Activated naive CD4-positive, alpha-beta T cell (primary cell): ENCODE measurements around the gene NABP1.
"Not testable (repeated sequence)": the region's sequence is repeated elsewhere in the genome, so short reads cannot be mapped to it uniquely, and the experiment has no call there.

Experiments
- DNase-seq, 4 experiments: peaks; one replicate each; lab custom pipeline; 2025; lab: John Stamatoyannopoulos, UW

The NABP1 gene, protein sequence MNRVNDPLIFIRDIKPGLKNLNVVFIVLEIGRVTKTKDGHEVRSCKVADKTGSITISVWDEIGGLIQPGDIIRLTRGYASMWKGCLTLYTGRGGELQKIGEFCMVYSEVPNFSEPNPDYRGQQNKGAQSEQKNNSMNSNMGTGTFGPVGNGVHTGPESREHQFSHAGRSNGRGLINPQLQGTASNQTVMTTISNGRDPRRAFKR

DNA sequence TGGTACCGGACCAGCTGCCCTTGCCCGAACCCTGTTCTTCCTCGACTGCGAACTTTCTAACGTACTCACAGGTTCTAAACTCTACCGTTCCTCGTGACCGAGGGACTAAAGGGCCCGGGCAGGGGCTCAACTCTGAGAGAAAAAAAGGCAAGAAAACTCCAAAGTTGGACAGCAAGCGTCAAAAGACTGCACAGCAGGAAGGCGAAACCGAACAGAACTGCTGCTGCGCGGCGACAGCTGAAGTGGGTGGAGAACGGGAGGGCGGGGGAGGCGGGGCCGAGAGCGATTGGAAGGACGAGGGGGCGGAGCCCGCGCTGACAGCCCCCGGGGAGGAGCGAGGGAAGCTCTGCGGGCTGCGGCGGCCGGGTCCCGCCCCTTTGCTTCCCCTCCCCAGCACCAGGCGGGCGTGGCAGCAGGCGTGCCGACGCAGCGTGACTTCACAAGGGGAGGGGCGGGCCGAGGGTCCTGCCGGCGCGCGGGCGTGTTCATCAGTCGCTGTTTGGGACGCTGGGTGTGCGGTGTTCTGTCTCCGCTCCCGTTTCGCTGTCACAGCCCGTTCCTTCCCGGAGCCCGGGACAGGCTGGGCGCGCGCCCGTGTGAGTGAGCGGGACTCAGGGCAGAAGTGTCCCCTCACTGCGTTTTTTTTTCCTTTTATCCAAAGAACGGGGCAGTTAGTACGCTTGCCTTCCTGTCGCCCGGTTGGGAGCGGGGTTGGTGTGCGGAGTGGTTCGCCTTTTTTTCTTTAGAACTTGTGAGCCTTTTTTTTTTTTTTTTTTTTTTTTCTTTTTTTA is at the start of gene NABP1:
TSS of gene NABP1 (plus strand) at position 491 of the 791 bp plus-strand sequence. CDS start 479 bp downstream, outside the sequence.
- DNase-seq = peak; percentile 97 to 99 (median 98)

- DNase-seq = no peak
Measured at GRCh38 chr2:191629001-191629453, 48.9 kb upstream of the NABP1 start.

- DNase-seq = no peak
Measured at GRCh38 chr2:191629976-191630712, 47.8 kb upstream of the NABP1 start.

DNA sequence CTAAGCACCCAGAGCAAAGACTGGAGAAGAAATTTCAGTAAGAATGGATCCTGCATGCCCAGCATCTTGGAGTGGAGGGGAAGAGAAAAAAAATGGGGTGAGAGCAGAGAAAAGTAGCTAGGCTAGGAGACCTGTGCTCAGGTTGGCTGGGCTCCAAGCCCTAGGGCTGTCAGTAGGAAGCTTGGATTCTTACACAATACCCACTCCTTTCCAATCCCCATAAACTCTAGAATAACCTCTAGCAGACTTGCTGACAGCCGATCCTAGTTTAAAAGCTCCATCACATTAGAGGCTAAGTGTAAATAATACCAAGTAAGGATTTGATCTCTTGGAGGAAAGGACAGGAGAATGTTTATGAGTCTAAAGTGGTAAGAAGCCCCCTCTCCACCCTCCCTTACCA is 46.2 kb upstream of the NABP1 start:
- DNase-seq = no peak

DNA sequence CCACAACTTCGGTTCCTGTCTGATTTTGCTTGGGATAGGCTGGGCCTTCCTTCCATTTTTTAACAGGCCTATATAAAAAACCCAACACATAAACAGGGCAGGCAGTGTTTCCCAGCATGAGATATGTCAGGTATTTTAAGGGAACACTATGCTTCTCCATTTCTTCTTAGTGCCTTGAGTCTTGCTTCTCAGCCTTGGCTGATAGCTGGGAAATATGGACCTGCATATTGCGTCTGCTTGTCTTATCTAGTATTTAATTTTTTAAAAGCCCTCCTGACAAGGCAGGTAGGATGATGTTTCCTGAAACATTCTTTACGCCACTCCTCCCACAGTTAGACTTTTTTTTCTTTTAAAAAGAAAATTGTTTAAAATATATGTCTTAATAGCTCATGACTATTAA is 45.5 kb upstream of the NABP1 start:
- DNase-seq = no peak

GRCh38 chr2:191634791-191635190 is 43.1 kb upstream of the NABP1 start:
- no peak for DNase-seq

GRCh38 chr2:191635333-191636234 is 42.4 kb upstream of the NABP1 start:
- DNase-seq = no peak

GRCh38 chr2:191636235-191636543 is 41.7 kb upstream of the NABP1 start:
- DNase-seq = no peak

- DNase-seq = no peak
Measured at GRCh38 chr2:191636586-191636985, 41.4 kb upstream of the NABP1 start.

DNA sequence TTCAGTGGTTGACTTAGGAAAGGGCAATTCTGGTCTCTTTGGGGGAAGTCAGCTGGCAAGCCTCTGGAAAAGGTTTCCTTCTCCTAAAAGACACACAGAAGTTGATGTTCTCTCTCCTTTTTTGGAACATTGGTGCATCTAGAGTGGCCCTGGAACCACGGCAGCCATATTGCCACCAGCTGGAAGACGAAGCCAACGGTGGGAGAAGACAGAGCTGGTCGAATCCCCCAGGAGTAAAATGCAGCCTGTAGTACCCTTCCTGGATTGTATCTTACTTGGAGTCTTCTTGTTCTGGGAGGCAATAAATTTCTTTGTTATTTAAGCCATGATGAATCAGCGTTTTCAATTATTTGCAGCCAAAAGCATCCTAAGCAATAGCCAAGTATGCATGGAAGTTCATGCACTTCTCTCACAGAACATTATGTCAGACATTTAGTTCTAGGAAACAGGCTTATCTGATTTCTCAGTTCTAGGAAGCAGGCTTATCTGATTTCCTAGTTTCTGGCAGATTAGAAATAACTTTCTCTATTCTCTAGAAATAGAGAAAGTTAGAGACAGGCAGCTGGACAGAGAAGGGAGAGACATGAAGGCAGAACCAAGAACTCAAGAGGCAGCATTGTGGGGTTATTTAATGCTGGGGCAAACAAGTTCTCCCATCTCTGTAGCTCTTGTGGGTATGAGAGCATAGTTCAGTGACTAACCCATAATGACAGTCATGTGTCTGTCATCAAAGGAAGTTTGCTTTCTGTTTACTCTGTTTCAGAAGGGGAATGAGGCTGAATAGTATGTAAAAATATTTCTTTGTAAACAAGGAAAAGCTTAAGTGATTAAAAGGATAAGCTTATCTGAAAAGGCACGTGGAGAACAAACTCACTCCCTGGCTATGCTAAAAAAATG is 40.5 kb upstream of the NABP1 start:
- no peak for DNase-seq

DNA sequence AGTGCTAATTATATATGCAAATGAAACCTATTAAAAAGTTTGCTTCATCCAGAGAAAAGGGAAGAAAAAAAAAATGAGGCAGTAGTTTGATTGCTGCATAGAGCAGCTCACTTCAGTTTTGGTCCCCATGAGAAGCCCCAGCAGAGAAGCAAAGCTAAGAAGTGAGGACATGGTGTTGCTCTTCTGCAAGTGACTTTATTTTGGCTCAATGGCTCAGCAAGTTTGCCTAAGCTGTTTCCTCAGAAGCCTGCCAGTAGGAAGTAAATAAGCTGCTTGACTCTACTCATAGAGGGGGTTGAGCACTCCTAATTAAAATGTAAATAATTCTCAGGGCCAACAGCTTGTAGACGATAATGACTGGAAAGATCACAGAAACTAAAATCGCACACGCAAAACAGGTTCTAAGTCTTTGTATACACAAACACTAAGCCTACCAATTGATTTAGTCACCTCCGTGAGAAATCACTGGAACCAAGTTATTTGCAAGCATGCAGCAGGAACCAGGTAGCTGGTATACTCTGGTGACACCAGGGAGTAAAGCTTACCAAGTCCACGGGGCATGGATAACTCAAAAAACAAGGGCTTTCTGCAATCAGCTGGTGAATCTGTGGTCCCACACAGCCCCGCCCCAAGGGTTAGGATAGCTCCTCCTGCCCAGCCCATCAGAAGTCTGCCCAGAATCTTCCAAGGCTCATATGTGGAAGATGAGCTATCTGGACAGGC is 39.7 kb upstream of the NABP1 start:
- DNase-seq = no peak

DNA sequence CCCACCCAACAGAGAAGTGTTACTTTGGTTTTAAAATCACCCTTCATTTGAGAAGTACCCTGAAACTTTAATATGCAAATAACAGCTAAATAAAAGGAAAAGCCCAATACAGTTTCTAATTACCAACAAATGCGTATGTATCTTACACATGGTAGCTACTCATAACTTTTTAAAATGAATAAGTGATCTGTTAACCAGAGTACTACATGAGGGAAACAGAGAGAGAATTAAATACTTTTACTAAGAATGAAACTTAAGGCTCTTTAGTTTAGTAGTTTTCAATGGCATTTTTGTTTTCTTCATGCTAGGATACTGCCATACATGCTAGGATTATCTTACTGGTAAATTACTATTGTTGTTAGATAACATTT is 39.1 kb upstream of the NABP1 start:
- no peak for DNase-seq

DNA sequence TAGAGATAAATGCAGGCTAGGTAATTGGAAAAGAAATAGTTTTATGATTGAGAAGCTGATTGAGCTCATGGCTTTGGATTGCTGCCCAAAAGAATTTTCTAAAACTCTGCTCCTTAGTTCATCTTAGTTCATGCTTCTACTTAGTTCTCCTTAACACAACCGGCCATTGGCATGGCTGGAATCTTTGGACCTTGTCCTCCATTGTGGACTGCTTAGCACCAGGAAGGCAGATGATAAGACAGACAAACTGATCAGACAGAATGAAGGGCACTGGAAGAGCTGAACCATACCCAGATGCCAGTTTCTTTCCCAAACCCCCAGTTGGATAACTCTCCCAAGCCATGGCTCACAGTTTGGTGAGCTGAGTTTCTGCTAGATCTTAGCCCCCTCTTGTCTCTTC is 36.3 kb upstream of the NABP1 start:
- DNase-seq = no peak

DNA sequence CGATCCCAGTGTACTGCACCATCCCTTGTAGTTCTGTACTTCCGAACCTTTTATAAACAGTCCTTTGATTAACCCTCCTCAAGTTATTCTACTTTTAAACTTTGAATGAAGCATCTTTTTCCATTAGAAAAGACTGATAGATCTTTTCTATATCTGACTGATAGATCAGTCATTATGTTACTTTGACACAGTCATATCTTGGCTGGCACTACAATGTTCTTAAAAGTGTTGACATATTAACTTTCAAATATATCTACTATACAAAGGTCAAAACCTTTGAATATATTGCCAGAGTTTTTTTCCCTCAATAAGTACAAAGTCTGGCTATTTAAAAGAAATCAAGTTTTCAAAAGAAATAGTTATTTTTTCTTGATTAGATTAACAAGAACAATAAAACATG is 35.4 kb upstream of the NABP1 start:
- no peak for DNase-seq

DNA sequence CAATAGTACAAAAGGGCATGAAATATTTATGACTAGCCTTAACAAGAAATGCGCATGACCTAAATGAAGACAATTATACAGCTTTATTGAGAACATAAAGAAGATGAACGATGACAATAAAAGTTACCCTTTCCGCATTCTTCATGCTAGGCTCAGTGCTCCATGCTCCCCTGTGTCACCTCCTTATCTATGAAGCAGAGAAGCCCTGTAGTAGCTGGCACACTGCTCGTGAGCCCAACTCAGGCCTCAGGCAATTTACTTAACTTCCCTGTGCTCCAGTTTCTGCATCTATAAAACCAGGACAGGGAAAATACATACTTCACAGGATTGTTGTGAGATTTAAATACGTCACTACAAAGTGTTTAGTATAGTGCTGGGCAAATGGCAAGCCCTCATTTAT is 34.5 kb upstream of the NABP1 start:
- DNase-seq = no peak

DNA sequence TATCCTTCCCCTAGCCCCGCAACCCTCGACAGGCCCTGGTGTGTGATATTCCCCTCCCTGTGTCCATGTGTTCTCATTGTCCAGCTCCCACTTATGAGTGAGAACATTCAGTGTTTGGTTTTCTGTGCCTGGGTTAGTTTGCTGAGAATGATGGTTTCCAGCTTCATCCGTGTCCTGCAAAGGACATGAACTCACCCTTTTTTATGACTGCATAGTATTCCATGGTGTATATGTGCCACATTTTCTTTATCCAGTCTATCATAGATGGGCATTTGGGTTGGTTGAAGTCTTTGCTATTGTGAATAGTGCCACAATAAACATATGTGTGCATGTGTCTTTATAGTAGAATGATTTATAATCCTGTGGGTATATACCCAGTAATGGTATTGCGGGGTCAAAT is 33.3 kb upstream of the NABP1 start:
- not testable (repeated sequence) for DNase-seq

- no peak for DNase-seq
Measured at GRCh38 chr2:191645032-191645431, 32.9 kb upstream of the NABP1 start.

GRCh38 chr2:191645434-191646162 is 32.3 kb upstream of the NABP1 start:
- DNase-seq = no peak

- DNase-seq = no peak
Measured at GRCh38 chr2:191646163-191646902, 31.6 kb upstream of the NABP1 start.
